Measurements from ENCODE around the gene SLC5A7.

DNA sequence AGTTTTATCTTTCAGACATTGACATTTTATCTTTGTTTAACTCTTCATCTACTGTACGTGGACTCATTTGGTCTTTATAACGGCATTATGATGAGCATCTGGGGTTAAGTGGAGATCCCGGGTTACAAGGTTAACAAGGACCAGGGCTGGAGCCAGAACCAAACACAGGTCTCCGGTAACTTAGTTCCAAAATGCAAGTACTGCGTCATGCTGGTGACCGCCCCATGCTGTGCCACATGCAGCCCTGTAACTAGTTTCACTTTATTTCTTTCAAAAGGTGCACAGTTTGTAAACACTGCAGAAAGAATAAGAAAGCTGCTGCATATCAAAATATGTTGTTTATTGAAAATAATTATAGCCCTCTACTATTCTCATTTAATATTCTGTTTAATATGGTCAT is 3.1 kb downstream of the SLC5A7 start:
- TF ChIP-seq GATA3 (IDR thresholded peaks at IDR 0.05; ENCODE audit: low read depth, low read length) (no peak), GATA2 (IDR thresholded peaks at IDR 0.05; ENCODE audit: low read depth, low read length) (no peak)
